Activated CD8-positive, alpha-beta memory T cell treated with anti-CD3 and anti-CD28 coated beads for 36 hours (primary cell): ENCODE results near the gene BCL2A1. TPM values are rescaled to one million over a fixed set of nuclear protein-coding genes. Genes with fewer than 3 reads are reported as not detected.
"Not testable (repeated sequence)": the region's sequence is repeated elsewhere in the genome, so short reads cannot be mapped to it uniquely, and the experiment has no call there.

ENCODE experiments used
- CTCF ChIA-PET: fragments of 350-600 bp; sonication (Branson Sonifier 250); formaldehyde crosslinking; loops from one replicate; lab custom pipeline; 2021; ENCODE audit warnings: antibody characterized with exemption; lab: Charles Lee
- POLR2A ChIA-PET: fragments of 350-600 bp; sonication (Branson Sonifier 250); formaldehyde crosslinking; loops from one replicate; lab custom pipeline; 2021; ENCODE audit warnings: antibody characterized with exemption; lab: Charles Lee
- total RNA-seq, 2 experiments: library from RNA; stranded (reverse); gene quantifications; one replicate each; pipeline ENCODE4 v1.2.3, GENCODE V29; 2021

The BCL2A1 gene
- total RNA-seq, 2 experiments from 2014 or later: 73.5 to 79.6 TPM

DNA sequence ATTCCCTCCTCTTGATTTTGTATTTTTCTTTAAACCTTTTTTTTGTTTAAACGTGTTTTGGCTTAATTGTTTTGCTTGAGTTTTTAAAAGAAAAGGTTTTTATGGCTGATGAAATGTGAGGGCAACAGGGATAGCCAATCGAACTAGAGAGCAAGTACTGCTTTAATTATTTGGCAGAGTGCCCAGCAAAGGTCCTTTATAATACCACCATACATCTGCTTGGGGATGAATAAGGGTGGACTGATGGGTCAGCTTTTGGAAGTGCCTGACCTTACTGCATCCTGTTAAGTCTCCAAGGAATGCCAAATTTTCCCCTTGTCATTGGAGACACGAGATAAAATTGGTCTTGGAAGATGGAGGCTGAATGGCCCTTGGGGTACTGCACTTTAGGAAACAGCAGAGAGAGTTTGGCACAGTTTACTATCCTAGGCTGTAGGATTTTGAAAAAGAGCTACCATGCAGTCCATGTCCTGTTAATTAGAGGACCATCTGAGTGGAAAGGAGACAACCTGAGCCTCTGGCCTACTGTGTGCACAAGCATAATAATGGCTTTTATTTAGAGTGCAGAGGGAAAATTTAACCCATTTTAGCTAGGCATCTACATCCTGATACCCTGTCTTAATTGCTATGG lies 54.4 kb downstream of the BCL2A1 start:
- ChIA-PET CTCF (interaction anchor here (1.0 kb wide), 1 partner anchor 19 kb away, joined by 4 read pairs; no protein-coding TSS in a partner anchor), POLR2A (no interaction called here)

DNA sequence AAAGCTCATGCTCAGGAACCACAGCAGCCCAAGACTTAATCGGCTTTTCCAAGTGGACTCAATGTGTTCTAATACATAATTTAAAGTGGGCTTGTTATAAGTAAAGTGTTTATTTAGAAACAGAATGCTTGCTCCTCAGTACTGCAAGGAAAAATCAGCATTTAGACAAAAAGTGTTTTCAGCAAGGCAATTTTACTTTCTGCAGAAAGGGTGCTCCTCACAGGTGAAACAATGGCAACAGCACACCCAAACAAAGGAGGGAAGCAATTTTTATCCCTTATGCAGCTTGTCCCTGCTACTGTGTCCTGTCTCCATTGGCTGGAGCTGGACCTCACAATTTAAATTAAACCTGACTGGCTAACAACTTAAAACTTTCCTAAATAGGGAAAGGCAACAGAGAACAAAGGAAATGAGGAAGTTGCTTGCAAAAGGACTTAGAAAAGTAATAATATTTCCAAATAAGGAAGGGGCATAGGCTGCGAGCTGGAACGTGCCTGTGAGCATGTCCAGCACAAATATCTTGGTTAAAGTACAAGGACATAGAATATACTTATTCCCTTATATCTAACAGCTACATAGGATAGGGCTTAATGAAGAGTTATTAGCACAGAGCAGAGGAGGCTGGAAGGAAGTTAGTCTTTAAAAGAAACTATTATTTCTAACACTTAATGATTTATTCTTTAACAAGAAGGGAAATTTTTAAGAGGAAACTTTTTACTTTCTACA lies 55.1 kb downstream of the BCL2A1 start:
- CTCF ChIA-PET: interaction anchor here (0.6 kb wide), 1 partner anchor 37 kb away, joined by 6 read pairs; no protein-coding TSS in a partner anchor
- POLR2A ChIA-PET: not testable (repeated sequence)

DNA sequence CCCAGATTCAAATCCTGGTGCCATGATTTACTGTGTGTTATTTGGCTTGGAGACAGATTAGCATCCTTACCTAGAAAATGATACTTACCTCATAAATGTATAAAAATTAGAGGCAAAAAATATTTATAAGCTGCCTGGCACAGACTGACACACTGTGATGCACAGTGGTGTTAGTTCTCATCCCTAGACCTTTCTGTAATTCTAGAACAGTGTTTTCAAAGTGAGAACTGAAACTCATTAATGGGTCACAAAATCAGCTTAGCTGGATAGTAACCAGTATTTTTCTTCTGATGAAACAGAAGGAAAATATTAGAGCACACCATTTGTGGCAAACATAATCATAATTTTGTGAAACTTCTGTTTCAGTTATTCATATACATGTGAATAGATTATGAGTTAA lies 56.3 kb downstream of the BCL2A1 start:
- POLR2A ChIA-PET: no interaction called here
- CTCF ChIA-PET: no interaction called here

Other genes with a start within 250 kb of the BCL2A1 start
- gene MTHFS, start 74.2 kb downstream of the BCL2A1 start, total RNA-seq: 10 to 100 TPM; 27.8 to 28.3 TPM
- 10 to 100 TPM; 24.4 to 26.7 TPM for gene ZFAND6, start 88.5 kb upstream of the BCL2A1 start, total RNA-seq
- gene FAH, start 181.8 kb upstream of the BCL2A1 start, total RNA-seq: 10 to 100 TPM; 62.8 to 66.1 TPM